NOMO-1 treated with dmso at 0.1 percent for 144 hours (cell line): ENCODE data around the gene NUB1.

ENCODE experiments used
- DNase-seq: peaks from one replicate; lab custom pipeline; 2025; ENCODE audit not compliant: unreplicated experiment; lab: John Stamatoyannopoulos, UW

Gene NUB1

GRCh38 chr7:151403764-151404163 lies 62.2 kb downstream of the NUB1 start:
- DNase-seq = no peak

- DNase-seq = no peak
These were observed 62.8 kb downstream of the NUB1 start for GRCh38 chr7:151404216-151405011.

GRCh38 chr7:151405056-151405455 lies 63.4 kb downstream of the NUB1 start:
- DNase-seq = no peak

- no peak for DNase-seq
These were observed 64.0 kb downstream of the NUB1 start for GRCh38 chr7:151405588-151405987.

GRCh38 chr7:151406051-151406875 lies 64.7 kb downstream of the NUB1 start:
- no peak for DNase-seq

- DNase-seq = no peak
These were observed 65.4 kb downstream of the NUB1 start for GRCh38 chr7:151406886-151407583.

- DNase-seq = no peak
These were observed 66.9 kb downstream of the NUB1 start for GRCh38 chr7:151408498-151408838.

- DNase-seq = no peak
These were observed 67.4 kb downstream of the NUB1 start for GRCh38 chr7:151408839-151409666.

GRCh38 chr7:151409667-151410404 lies 68.2 kb downstream of the NUB1 start, which contains the start of gene WDR86:
TSS of gene WDR86 (minus strand) at chr7:151410038. CDS start at chr7:151409589, 449 bp downstream.
- no peak for DNase-seq

GRCh38 chr7:151410405-151411390 lies 69.1 kb downstream of the NUB1 start:
- DNase-seq = no peak

GRCh38 chr7:151411551-151411950 lies 69.9 kb downstream of the NUB1 start:
- DNase-seq = no peak

- DNase-seq = no peak
These were observed 70.7 kb downstream of the NUB1 start for GRCh38 chr7:151412318-151412717.

GRCh38 chr7:151413241-151413640 lies 71.6 kb downstream of the NUB1 start:
- no peak for DNase-seq

GRCh38 chr7:151415375-151416105 lies 73.9 kb downstream of the NUB1 start:
- DNase-seq = peak; percentile 69

GRCh38 chr7:151416112-151416940 lies 74.7 kb downstream of the NUB1 start:
- no peak for DNase-seq

- DNase-seq = no peak
These were observed 75.3 kb downstream of the NUB1 start for GRCh38 chr7:151416941-151417315.

- no peak for DNase-seq
These were observed 78.5 kb downstream of the NUB1 start for GRCh38 chr7:151420144-151420543.
